Fibroblast of lung (primary cell): ENCODE measurements around the gene STK32C. TPM values are rescaled to one million over a fixed set of nuclear protein-coding genes. Genes with fewer than 3 reads are reported as not detected.

ENCODE experiments used
- DNase-seq, 2 donors: peaks; one replicate each; pipeline versions ENCODE4 v3.0.0 to v3.0.0-alpha.2; 2010; ENCODE audit warnings: low read depth in 2 of 2
- H2AFZ ChIP-seq: 2 replicates; pipeline ENCODE4 v1.5.1; 2012; ENCODE audit warnings: low read length, control low read depth, inconsistent platforms
- H3K27ac ChIP-seq: 2 replicates; pipeline ENCODE4 v1.5.1; 2011; ENCODE audit warnings: low read length, control low read depth; ENCODE audit not compliant: insufficient read depth
- H3K27me3 ChIP-seq: 2 replicates; pipeline ENCODE4 v1.5.1; 2011; ENCODE audit warnings: mild to moderate bottlenecking, low read length; ENCODE audit not compliant: control insufficient read depth, insufficient read depth
- H3K36me3 ChIP-seq: 2 replicates; pipeline ENCODE4 v1.5.1; 2011; ENCODE audit warnings: low read length; ENCODE audit not compliant: control insufficient read depth, insufficient read depth
- H3K4me1 ChIP-seq: 2 replicates; pipeline ENCODE4 v1.5.1; 2011; ENCODE audit warnings: low read length; ENCODE audit not compliant: control insufficient read depth, insufficient read depth; ENCODE audit errors: extremely low read depth
- H3K4me2 ChIP-seq: 2 replicates; pipeline ENCODE4 v1.5.1; 2011; ENCODE audit warnings: low read length, control low read depth; ENCODE audit not compliant: insufficient read depth; ENCODE audit errors: extremely low read depth
- H3K4me3 ChIP-seq, 4 experiments: fragments of 200-600 bp in 1 of 4; sonication (generic) in 1 of 4; replicated peaks in 1 of 4; 2 replicates each; pipeline ENCODE4 v1.5.1; 2011 to 2016; ENCODE audit warnings: low read length in 4 of 4, low read depth in 3 of 4, mild to moderate bottlenecking in 3 of 4, control low read depth in 2 of 4, inconsistent platforms in 1 of 4, mixed read lengths in 1 of 4; ENCODE audit not compliant: insufficient read depth in 1 of 4; ENCODE audit errors: control extremely low read depth in 1 of 4
- H3K79me2 ChIP-seq: 2 replicates; pipeline ENCODE4 v1.5.1; 2012; ENCODE audit warnings: mild to moderate bottlenecking, low read length, inconsistent platforms; ENCODE audit not compliant: control insufficient read depth, insufficient read depth
- H3K9ac ChIP-seq: 2 replicates; pipeline ENCODE4 v1.5.1; 2011; ENCODE audit warnings: mild to moderate bottlenecking, low read length, control low read depth; ENCODE audit not compliant: insufficient read depth
- H3K9me3 ChIP-seq: 2 replicates; pipeline ENCODE4 v1.5.1; 2012; ENCODE audit warnings: low read depth, low read length; ENCODE audit not compliant: control insufficient read depth, insufficient read depth
- H4K20me1 ChIP-seq: 2 replicates; pipeline ENCODE4 v1.5.1; 2011; ENCODE audit warnings: low read length; ENCODE audit not compliant: control insufficient read depth, insufficient read depth; ENCODE audit errors: extremely low read depth
- EZH2 ChIP-seq: IDR thresholded peaks from 2 replicates; pipeline ENCODE4 v1.5.1; 2012; ENCODE audit warnings: low read length, control low read depth, mild to moderate bottlenecking; ENCODE audit errors: missing control alignments
- polyA plus RNA-seq, 2 donors: library from polyadenylated mRNA; depleted of rRNA in 1 of 2; stranded (reverse) in 1 of 2; unstranded in 1 of 2; fragments of >200 nt; gene quantifications; 2 replicates each; pipeline ENCODE4 v1.2.1, GENCODE V29; 2011 to 2012; ENCODE audit warnings: missing spikeins in 1 of 2
- total RNA-seq: library from RNA; depleted of rRNA; stranded (reverse); fragments of >200 nt; gene quantifications from 2 replicates; pipeline ENCODE4 v1.2.1, GENCODE V29; 2014
- TF ChIP-seq, protein P1 (sequence below), 2 donors: IDR thresholded peaks in 1 of 2; conservative IDR thresholded peaks in 1 of 2; 1 replicate in 1 of 2; 2 replicates in 1 of 2; pipeline ENCODE4 v1.5.1; 2011 to 2012; ENCODE audit warnings: low read length in 2 of 2, control low read depth in 1 of 2, inconsistent platforms in 1 of 2, low read depth in 1 of 2, mild to moderate bottlenecking in 1 of 2

STK32C gene
- total and polyA plus RNA-seq, 2 donors (not counting 1 experiment from before 2014, with no cell fraction given) = 4.4 to 21.5 TPM

DNA sequence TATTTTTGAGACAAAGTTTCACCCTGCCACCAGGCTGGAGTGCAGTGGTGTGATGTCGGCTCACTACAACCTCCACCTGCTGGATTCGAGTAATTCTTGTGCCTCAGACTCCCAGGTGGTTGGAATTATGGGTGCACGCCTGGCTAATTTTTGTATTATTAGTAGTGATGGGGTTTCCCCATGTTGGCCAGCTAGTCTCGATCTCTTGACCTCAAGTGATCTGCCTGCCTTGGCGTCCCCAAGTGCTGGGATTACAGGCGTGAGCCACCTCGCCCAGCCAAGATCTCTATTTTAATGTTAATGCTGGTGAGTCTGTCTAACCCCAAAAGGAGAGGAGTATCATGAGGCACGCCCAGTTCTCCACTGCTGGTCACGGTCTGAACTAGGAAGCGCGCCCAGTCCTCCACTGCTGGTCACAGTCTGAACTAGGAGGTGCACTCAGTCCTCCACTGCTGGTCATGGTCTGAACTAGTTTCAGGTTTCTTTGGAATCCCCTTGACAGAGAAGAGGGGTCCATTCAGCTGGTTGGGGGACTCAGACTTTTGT is 18.7 kb upstream of the STK32C start:
- Histone ChIP-seq H3K4me1 (peaks cover 2% of the 10 kb centered on the region), H3K36me3 (peaks cover 8% of the 10 kb centered on the region), H3K4me3 (no peak overlapping the region), H2AFZ (no peak overlapping the region), H3K27ac (no peak overlapping the region), H4K20me1 (no peaks in the 10 kb centered on the region), H3K79me2 (peaks cover 47% of the 10 kb centered on the region), H3K9me3 (no peaks in the 10 kb centered on the region), H3K27me3 (no peaks in the 10 kb centered on the region), H3K9ac (no peak overlapping the region), H3K4me2 (no peak overlapping the region)
- TF ChIP-seq EZH2 = no peak
- TF ChIP-seq, protein P1, sequence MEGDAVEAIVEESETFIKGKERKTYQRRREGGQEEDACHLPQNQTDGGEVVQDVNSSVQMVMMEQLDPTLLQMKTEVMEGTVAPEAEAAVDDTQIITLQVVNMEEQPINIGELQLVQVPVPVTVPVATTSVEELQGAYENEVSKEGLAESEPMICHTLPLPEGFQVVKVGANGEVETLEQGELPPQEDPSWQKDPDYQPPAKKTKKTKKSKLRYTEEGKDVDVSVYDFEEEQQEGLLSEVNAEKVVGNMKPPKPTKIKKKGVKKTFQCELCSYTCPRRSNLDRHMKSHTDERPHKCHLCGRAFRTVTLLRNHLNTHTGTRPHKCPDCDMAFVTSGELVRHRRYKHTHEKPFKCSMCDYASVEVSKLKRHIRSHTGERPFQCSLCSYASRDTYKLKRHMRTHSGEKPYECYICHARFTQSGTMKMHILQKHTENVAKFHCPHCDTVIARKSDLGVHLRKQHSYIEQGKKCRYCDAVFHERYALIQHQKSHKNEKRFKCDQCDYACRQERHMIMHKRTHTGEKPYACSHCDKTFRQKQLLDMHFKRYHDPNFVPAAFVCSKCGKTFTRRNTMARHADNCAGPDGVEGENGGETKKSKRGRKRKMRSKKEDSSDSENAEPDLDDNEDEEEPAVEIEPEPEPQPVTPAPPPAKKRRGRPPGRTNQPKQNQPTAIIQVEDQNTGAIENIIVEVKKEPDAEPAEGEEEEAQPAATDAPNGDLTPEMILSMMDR (conservative IDR thresholded peaks at IDR 0.05 in 1 of 2, IDR thresholded peaks at IDR 0.05 in 1 of 2; ENCODE audit: low read depth in 1 of 2, low read length in 2 of 2) = no peak
- DNase-seq = no peak

DNA sequence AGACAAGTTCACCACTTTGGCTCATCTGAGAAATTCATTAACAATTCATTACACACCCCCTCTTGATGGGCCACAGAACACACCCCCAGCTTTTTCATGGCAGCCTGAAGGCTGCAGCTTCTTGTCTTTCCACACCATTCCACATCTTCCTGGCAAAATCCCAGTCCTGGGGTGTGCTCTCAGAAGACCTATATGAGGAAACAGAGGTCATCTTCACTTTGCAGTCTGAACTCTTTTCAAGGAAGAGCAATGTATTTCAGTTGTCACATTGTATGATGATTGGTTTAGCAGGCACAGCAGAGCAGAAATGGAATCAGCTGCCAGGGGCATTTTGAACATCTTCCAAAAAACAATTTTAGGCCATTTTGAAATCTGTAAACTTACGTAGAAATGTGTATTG is 16.4 kb upstream of the STK32C start:
- TF ChIP-seq, protein P1 (conservative IDR thresholded peaks at IDR 0.05 in 1 of 2, IDR thresholded peaks at IDR 0.05 in 1 of 2; ENCODE audit: low read depth in 1 of 2, low read length in 2 of 2) = no peak
- no peak for TF ChIP-seq EZH2
- peaks cover 16% of the 10 kb centered on the region for H3K4me1 ChIP-seq
- no peak overlapping the region for H2AFZ ChIP-seq
- H3K9ac ChIP-seq = no peak overlapping the region
- H3K9me3 ChIP-seq = no peaks in the 10 kb centered on the region
- H3K4me3 ChIP-seq = no peak overlapping the region
- H4K20me1 ChIP-seq = no peaks in the 10 kb centered on the region
- peaks cover 26% of the 10 kb centered on the region for H3K79me2 ChIP-seq
- no peak overlapping the region for H3K4me2 ChIP-seq
- no peak overlapping the region for H3K27ac ChIP-seq
- DNase-seq = peak in 1 of 2 donors; percentile 53
- peaks cover 6% of the 10 kb centered on the region for H3K36me3 ChIP-seq
- H3K27me3 ChIP-seq = no peaks in the 10 kb centered on the region

DNA sequence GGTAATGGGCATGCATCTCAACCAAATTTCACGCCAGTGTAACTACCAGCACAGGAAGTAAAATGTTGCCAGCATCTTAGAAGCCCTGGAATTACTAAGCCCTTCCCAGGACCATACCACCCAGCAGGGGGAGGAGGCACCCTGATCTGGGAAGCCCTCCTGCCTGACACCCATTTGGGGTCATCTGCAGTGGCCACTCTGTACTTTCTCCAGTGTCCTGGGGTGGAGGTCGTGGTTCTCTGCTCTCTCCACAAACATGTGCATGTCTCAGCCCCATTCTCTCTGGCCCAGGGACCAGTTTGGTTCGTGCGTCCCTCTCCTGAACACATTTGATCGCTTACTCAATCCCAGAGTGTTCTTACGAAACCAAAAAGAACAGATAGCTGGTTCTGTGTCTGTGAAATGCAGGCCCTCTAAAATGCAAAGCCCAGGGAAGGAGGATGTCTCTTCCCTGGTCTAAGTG is 14.9 kb upstream of the STK32C start:
- Histone ChIP-seq H3K4me1 (peaks cover 16% of the 10 kb centered on the region), H3K79me2 (peaks cover 10% of the 10 kb centered on the region), H3K9me3 (no peaks in the 10 kb centered on the region), H3K27ac (peak overlapping the region; percentile 2), H3K4me2 (no peak overlapping the region), H3K9ac (no peak overlapping the region), H3K36me3 (peaks cover 6% of the 10 kb centered on the region), H2AFZ (no peak overlapping the region), H3K4me3 (no peak overlapping the region), H4K20me1 (no peaks in the 10 kb centered on the region), H3K27me3 (no peaks in the 10 kb centered on the region)
- TF ChIP-seq, protein P1 (conservative IDR thresholded peaks at IDR 0.05 in 1 of 2, IDR thresholded peaks at IDR 0.05 in 1 of 2; ENCODE audit: low read depth in 1 of 2, low read length in 2 of 2) = peak; percentile 32 to 61
- no peak for TF ChIP-seq EZH2
- DNase-seq = peak in 1 of 2 donors; percentile 80
